Measurements from ENCODE around the gene MYCL. TPM values are rescaled to one million over a fixed set of nuclear protein-coding genes. Genes with fewer than 3 reads are reported as not detected.

The MYCL gene
- total RNA-seq, 1 donor from 2014 or later = 25.8 TPM

GRCh38 chr1:39933956-39934941 lies 32.5 kb upstream of the MYCL start:
- no peak for DNase-seq (ENCODE audit: low read depth, low spot score)
- Mint-ChIP-seq H3K4me3 (no peak overlapping the region), H3K36me3 (ENCODE audit: low read depth) (no peaks in the 10 kb centered on the region), H3K27ac (ENCODE audit: unreplicated experiment) (no peak overlapping the region), H3K27me3 (ENCODE audit: low read depth) (no peaks in the 10 kb centered on the region), H3K9me3 (peaks cover 3% of the 10 kb centered on the region), H3K4me1 (no peaks in the 10 kb centered on the region)
- no peak for TF ChIP-seq CTCF (conservative IDR thresholded peaks at IDR 0.05)

- Mint-ChIP-seq H3K27me3 (ENCODE audit: low read depth) (peaks cover 7% of the 10 kb centered on the region), H3K36me3 (ENCODE audit: low read depth) (no peaks in the 10 kb centered on the region), H3K9me3 (no peaks in the 10 kb centered on the region), H3K27ac (ENCODE audit: unreplicated experiment) (no peak overlapping the region), H3K4me1 (peaks cover 9% of the 10 kb centered on the region), H3K4me3 (no peak overlapping the region)
- no peak for DNase-seq (ENCODE audit: low read depth, low spot score)
- no peak for TF ChIP-seq CTCF (conservative IDR thresholded peaks at IDR 0.05)
These were observed 27.3 kb upstream of the MYCL start for GRCh38 chr1:39928809-39929587.

GRCh38 chr1:39927538-39927937 lies 25.8 kb upstream of the MYCL start:
- Mint-ChIP-seq H3K27ac (ENCODE audit: unreplicated experiment) (no peak overlapping the region), H3K36me3 (ENCODE audit: low read depth) (no peaks in the 10 kb centered on the region), H3K9me3 (no peaks in the 10 kb centered on the region), H3K27me3 (ENCODE audit: low read depth) (peaks cover 10% of the 10 kb centered on the region), H3K4me3 (no peak overlapping the region), H3K4me1 (peaks cover 12% of the 10 kb centered on the region)
- DNase-seq (ENCODE audit: low read depth, low spot score) = no peak
- no peak for TF ChIP-seq CTCF (conservative IDR thresholded peaks at IDR 0.05)

- Mint-ChIP-seq H3K27ac (ENCODE audit: unreplicated experiment) (no peak overlapping the region), H3K36me3 (ENCODE audit: low read depth) (no peaks in the 10 kb centered on the region), H3K9me3 (no peaks in the 10 kb centered on the region), H3K4me3 (no peak overlapping the region), H3K27me3 (ENCODE audit: low read depth) (peaks cover 17% of the 10 kb centered on the region), H3K4me1 (peaks cover 19% of the 10 kb centered on the region)
- TF ChIP-seq CTCF (conservative IDR thresholded peaks at IDR 0.05) = no peak
- DNase-seq (ENCODE audit: low read depth, low spot score) = no peak
These were observed 25.1 kb upstream of the MYCL start for GRCh38 chr1:39926820-39927219.

GRCh38 chr1:39926343-39926793 lies 24.7 kb upstream of the MYCL start:
- no peaks in the 10 kb centered on the region for H3K9me3 Mint-ChIP-seq
- DNase-seq (ENCODE audit: low read depth, low spot score) = no peak
- no peak overlapping the region for H3K4me3 Mint-ChIP-seq
- H3K27ac Mint-ChIP-seq (ENCODE audit: unreplicated experiment) = no peak overlapping the region
- H3K4me1 Mint-ChIP-seq = peaks cover 23% of the 10 kb centered on the region
- no peaks in the 10 kb centered on the region for H3K36me3 Mint-ChIP-seq (ENCODE audit: low read depth)
- TF ChIP-seq CTCF (conservative IDR thresholded peaks at IDR 0.05) = no peak
- H3K27me3 Mint-ChIP-seq (ENCODE audit: low read depth) = peaks cover 21% of the 10 kb centered on the region

Data from neural crest cell (in vitro differentiated cells).